ENCODE measurements around the gene MIA2. TPM values are rescaled to one million over a fixed set of nuclear protein-coding genes. Genes with fewer than 3 reads are reported as not detected.

Gene MIA2
- total and polyA plus RNA-seq, 2 donors from 2014 or later: 63.2 to 65.6 TPM

DNA sequence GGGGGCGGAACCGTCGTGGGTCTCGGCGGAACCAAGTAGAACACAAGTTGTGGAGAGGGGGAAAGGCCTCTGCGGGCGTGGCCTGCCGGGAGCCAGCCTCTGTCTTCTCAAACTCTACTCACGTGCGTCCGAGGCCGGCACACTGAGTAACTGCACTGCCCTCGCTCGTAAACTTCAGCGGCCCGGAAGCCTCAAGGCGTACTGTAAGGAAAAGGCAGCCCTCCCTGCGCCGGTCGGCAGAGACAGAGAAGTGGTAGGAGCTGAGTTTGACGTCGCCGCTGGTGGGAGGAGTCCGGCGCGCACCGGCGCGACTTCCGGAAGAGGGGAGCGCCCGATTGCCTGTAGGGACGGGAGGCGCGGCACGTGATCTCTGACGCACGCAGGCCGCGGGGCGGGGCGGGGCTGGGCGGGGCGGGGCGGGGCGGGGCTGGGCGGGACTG lies 198.5 kb downstream of the MIA2 start, which contains the start of gene FBXO33:
TSS of gene FBXO33 (minus strand) at position 255 of the 440 bp plus-strand sequence. CDS start 271 bp downstream, outside the sequence.
- H3K27ac ChIP-seq (ENCODE audit: low read depth in 2 of 2, low read length in 2 of 2): peak within 1 kb of the TSS; percentile 91 to 100
- DNase-seq (peak; percentile 98 to 99 (median 98)), FAIRE-seq (no peak)
- no peaks in the 10 kb centered on the region for H3K36me3 ChIP-seq (ENCODE audit: control insufficient read depth in 2 of 3, insufficient read depth in 3 of 3, low read length in 3 of 3)
- no peaks in the 10 kb centered on the region for H3K27me3 ChIP-seq (ENCODE audit: control insufficient read depth, insufficient read depth, low read length)
- TF ChIP-seq, protein P1, sequence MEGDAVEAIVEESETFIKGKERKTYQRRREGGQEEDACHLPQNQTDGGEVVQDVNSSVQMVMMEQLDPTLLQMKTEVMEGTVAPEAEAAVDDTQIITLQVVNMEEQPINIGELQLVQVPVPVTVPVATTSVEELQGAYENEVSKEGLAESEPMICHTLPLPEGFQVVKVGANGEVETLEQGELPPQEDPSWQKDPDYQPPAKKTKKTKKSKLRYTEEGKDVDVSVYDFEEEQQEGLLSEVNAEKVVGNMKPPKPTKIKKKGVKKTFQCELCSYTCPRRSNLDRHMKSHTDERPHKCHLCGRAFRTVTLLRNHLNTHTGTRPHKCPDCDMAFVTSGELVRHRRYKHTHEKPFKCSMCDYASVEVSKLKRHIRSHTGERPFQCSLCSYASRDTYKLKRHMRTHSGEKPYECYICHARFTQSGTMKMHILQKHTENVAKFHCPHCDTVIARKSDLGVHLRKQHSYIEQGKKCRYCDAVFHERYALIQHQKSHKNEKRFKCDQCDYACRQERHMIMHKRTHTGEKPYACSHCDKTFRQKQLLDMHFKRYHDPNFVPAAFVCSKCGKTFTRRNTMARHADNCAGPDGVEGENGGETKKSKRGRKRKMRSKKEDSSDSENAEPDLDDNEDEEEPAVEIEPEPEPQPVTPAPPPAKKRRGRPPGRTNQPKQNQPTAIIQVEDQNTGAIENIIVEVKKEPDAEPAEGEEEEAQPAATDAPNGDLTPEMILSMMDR (IDR thresholded peaks at IDR 0.05; ENCODE audit: borderline replicate concordance, extremely low read depth, insufficient read depth): no peak
- peak within 1 kb of the TSS; percentile 86 to 93 (median 91) for H3K9ac ChIP-seq (ENCODE audit: low read length in 3 of 3)
- H3K4me1 ChIP-seq (ENCODE audit: control insufficient read depth in 2 of 3, insufficient read depth in 2 of 3, low read depth in 1 of 3, low read length in 3 of 3): peaks cover 5 to 12% (median 5%) of the 10 kb centered on the region in 3 donors
- no peaks in the 10 kb centered on the region for H3K9me3 ChIP-seq (ENCODE audit: control insufficient read depth in 2 of 3, insufficient read depth in 1 of 3, low read length in 3 of 3)
- peak within 1 kb of the TSS; percentile 93 to 96 (median 94) for H3K4me3 ChIP-seq (ENCODE audit: low read length in 3 of 3)
- intact Hi-C loops (cut with DNase I): no loop called here

DNA sequence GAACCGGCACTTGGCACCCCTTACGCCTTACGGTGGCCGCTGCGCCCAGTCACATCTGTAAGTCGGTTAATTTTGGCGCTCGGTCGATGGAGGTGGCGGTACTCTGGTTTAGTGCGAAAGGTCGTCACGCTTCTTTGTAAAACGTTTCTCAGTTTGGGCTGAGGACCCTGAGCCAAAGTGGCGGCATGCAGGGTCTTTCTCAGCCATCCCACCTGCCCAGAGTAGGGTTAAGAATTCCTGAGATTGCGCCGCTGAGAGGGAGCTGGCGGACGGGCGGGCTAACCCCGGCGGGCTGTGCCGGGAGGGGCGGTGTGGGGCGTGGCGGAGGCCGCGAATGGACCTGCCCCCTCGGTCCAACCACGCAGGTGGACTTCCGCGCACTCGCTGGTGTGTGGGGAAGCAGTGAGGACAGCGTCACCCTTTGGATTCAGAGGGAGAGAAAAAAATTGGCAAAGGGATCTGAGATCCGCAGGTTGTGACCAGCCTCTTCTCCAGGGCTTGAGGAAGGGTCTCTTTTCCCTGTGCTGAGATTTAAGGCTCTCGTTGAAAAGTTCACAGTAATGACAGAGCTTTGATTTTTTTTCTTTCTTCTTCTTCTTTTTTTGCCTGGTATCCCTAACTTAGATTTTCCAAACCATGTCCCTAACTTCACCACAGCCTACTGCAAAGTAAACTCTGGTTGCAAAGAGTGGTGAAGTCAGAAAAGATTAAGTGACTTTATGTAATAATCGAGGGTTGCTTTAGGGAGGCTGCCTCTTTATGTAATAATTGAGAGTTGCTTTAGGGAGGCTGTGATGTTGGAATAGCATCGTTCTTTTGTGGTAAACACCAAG lies 199.1 kb downstream of the MIA2 start:
- Histone ChIP-seq H3K36me3 (ENCODE audit: control insufficient read depth in 2 of 3, insufficient read depth in 3 of 3, low read length in 3 of 3) (no peaks in the 10 kb centered on the region), H3K9me3 (ENCODE audit: control insufficient read depth in 2 of 3, insufficient read depth in 1 of 3, low read length in 3 of 3) (no peaks in the 10 kb centered on the region), H3K4me1 (ENCODE audit: control insufficient read depth in 2 of 3, insufficient read depth in 2 of 3, low read depth in 1 of 3, low read length in 3 of 3) (peaks cover 5 to 12% (median 5%) of the 10 kb centered on the region in 3 donors), H3K4me3 (ENCODE audit: low read length in 3 of 3) (peak overlapping the region; percentile 80 to 94 (median 92)), H3K27ac (ENCODE audit: low read depth in 2 of 2, low read length in 2 of 2) (peak overlapping the region; percentile 90 to 98), H3K27me3 (ENCODE audit: control insufficient read depth, insufficient read depth, low read length) (no peaks in the 10 kb centered on the region), H3K9ac (ENCODE audit: low read length in 3 of 3) (peak overlapping the region; percentile 86 to 93 (median 91))
- no peak for FAIRE-seq
- intact Hi-C loops (cut with DNase I): no loop called here
- TF ChIP-seq, protein P1 (IDR thresholded peaks at IDR 0.05; ENCODE audit: borderline replicate concordance, extremely low read depth, insufficient read depth): no peak
- peak; percentile 94 to 97 (median 96) for DNase-seq

DNA sequence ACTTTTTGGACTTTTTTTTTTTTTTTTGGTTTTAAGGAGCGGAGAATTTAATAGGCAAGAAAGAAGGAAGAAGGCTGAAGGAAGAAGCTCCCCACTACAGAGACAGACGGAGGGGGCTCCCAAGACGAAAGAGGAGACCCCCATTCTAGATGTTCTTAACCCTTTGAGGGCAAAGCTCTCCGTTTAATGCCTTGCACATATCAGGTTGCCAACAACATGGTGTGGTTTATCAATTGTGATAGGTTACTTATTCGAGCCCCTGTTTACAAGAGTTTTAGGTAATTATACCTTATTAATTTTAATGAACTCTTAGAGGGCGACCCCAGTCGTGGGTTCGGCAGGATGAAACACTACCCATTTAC lies 199.7 kb downstream of the MIA2 start:
- H3K27ac ChIP-seq (ENCODE audit: low read depth in 2 of 2, low read length in 2 of 2): peak overlapping the region; percentile 90 to 98
- FAIRE-seq (no peak), DNase-seq (no peak)
- intact Hi-C loops (cut with DNase I): no loop called here
- TF ChIP-seq, protein P1 (IDR thresholded peaks at IDR 0.05; ENCODE audit: borderline replicate concordance, extremely low read depth, insufficient read depth): no peak
- H3K4me1 ChIP-seq (ENCODE audit: control insufficient read depth in 2 of 3, insufficient read depth in 2 of 3, low read depth in 1 of 3, low read length in 3 of 3): peaks cover 5 to 12% (median 5%) of the 10 kb centered on the region in 3 donors
- H3K9me3 ChIP-seq (ENCODE audit: control insufficient read depth in 2 of 3, insufficient read depth in 1 of 3, low read length in 3 of 3): no peaks in the 10 kb centered on the region
- no peaks in the 10 kb centered on the region for H3K27me3 ChIP-seq (ENCODE audit: control insufficient read depth, insufficient read depth, low read length)
- H3K36me3 ChIP-seq (ENCODE audit: control insufficient read depth in 2 of 3, insufficient read depth in 3 of 3, low read length in 3 of 3): no peaks in the 10 kb centered on the region
- peak overlapping the region; percentile 86 to 93 (median 91) for H3K9ac ChIP-seq (ENCODE audit: low read length in 3 of 3)
- H3K4me3 ChIP-seq (ENCODE audit: low read length in 3 of 3): peak overlapping the region; percentile 80 to 94 (median 92)

Data from kidney (tissue), 14 donors.